SK-N-SH treated with all-trans-retinoic acid at 6 μM for 48 hours (cell line): ENCODE measurements around the gene KREMEN1.

Experiments
- ATAC-seq: fragments of 200-7000 bp; cut with Tn5 transposase; 3 replicates; pipeline ENCODE4 v1.9.1; 2020; ENCODE audit warnings: mild to moderate bottlenecking, moderate library complexity
- ARNTL ChIP-seq: fragments of 450-650 bp; formaldehyde crosslinking; IDR thresholded peaks from 2 replicates; pipeline ENCODE4 v1.5.0; 2020; ENCODE audit warnings: low read depth, mild to moderate bottlenecking, moderate library complexity, borderline replicate concordance
- BACH2 ChIP-seq: fragments of 250-450 bp; sonication (Bioruptor Pico); IDR thresholded peaks from 2 replicates; pipeline ENCODE4 v1.9.0; 2021; ENCODE audit warnings: mild to moderate bottlenecking, borderline replicate concordance
- ESRRG ChIP-seq: fragments of 250-450 bp; sonication (Bioruptor Pico); IDR thresholded peaks from 2 replicates; pipeline ENCODE4 v1.6.1; 2021; ENCODE audit warnings: mild to moderate bottlenecking
- GLIS3 ChIP-seq: fragments of 250-450 bp; sonication (Bioruptor Pico); IDR thresholded peaks from 2 replicates; pipeline ENCODE4 v1.5.0; 2020; ENCODE audit warnings: mild to moderate bottlenecking, moderate library complexity
- ISL1 ChIP-seq: fragments of 250-450 bp; sonication (Bioruptor Pico); IDR thresholded peaks from 2 replicates; pipeline ENCODE4 v2.1.2; 2022; ENCODE audit warnings: mild to moderate bottlenecking, moderate library complexity
- OSR1 ChIP-seq: fragments of 250-450 bp; sonication (Bioruptor Pico); IDR thresholded peaks from 2 replicates; pipeline ENCODE4 v1.8.0; 2022; ENCODE audit warnings: moderate library complexity, mild to moderate bottlenecking, inconsistent platforms
- RARB ChIP-seq: fragments of 250-450 bp; sonication (Bioruptor Pico); IDR thresholded peaks from 2 replicates; pipeline ENCODE4 v1.8.0; 2021; ENCODE audit warnings: mild to moderate bottlenecking, moderate library complexity
- SNAI2 ChIP-seq: fragments of 250-450 bp; sonication (Bioruptor Pico); IDR thresholded peaks from 2 replicates; pipeline ENCODE4 v1.5.0; 2020; ENCODE audit warnings: mild to moderate bottlenecking, moderate library complexity
- TCF4 ChIP-seq: fragments of 250-450 bp; sonication (Bioruptor Pico); IDR thresholded peaks from 2 replicates; pipeline ENCODE4 v1.8.0; 2021; ENCODE audit warnings: mild to moderate bottlenecking, moderate library complexity, borderline replicate concordance
- TOX ChIP-seq: fragments of 250-450 bp; sonication (Bioruptor Pico); IDR thresholded peaks from 2 replicates; pipeline ENCODE4 v1.8.0; 2021; ENCODE audit warnings: mild to moderate bottlenecking, moderate library complexity, borderline replicate concordance
- ZC3H10 ChIP-seq: fragments of 250-450 bp; sonication (Bioruptor Pico); IDR thresholded peaks from 2 replicates; pipeline ENCODE4 v1.5.1; 2021; ENCODE audit warnings: mild to moderate bottlenecking, moderate library complexity
- ZFP3 ChIP-seq: fragments of 250-450 bp; sonication (Bioruptor Pico); IDR thresholded peaks from 2 replicates; pipeline ENCODE4 v1.5.0; 2020; ENCODE audit warnings: mild to moderate bottlenecking, moderate library complexity
- ZFP30 ChIP-seq: fragments of 450-650 bp; formaldehyde crosslinking; IDR thresholded peaks from 2 replicates; pipeline ENCODE4 v1.5.0; 2022; ENCODE audit warnings: mild to moderate bottlenecking, moderate library complexity
- ZNF565 ChIP-seq: fragments of 450-650 bp; formaldehyde crosslinking; conservative IDR thresholded peaks from 2 replicates; pipeline ENCODE4 v1.5.0; 2020; ENCODE audit warnings: low read depth, mild to moderate bottlenecking, moderate library complexity
- ZNF70 ChIP-seq: fragments of 450-650 bp; formaldehyde crosslinking; IDR thresholded peaks from 2 replicates; pipeline ENCODE4 v1.5.0; 2020; ENCODE audit warnings: mild to moderate bottlenecking, moderate library complexity
- ZNF8 ChIP-seq: fragments of 450-650 bp; formaldehyde crosslinking; IDR thresholded peaks from 2 replicates; pipeline ENCODE4 v1.5.0; 2020; ENCODE audit warnings: mild to moderate bottlenecking, moderate library complexity
- TF ChIP-seq, protein P1 (sequence below): fragments of 250-450 bp; sonication (Bioruptor Pico); IDR thresholded peaks from 2 replicates; pipeline ENCODE4 v1.8.0; 2020; ENCODE audit warnings: mild to moderate bottlenecking, moderate library complexity, borderline replicate concordance
- TF ChIP-seq, protein P2 (sequence below): fragments of 250-450 bp; sonication (Bioruptor Pico); IDR thresholded peaks from 2 replicates; pipeline ENCODE4 v1.5.1; 2021; ENCODE audit warnings: mild to moderate bottlenecking, moderate library complexity
- TF ChIP-seq, protein P3 (sequence below): fragments of 250-450 bp; sonication (Bioruptor Pico); IDR thresholded peaks from 2 replicates; pipeline ENCODE4 v1.5.0; 2020; ENCODE audit warnings: mild to moderate bottlenecking, moderate library complexity
- TF ChIP-seq, protein P4 (sequence below): fragments of 250-450 bp; sonication (Bioruptor Pico); IDR thresholded peaks from 2 replicates; pipeline ENCODE4 v1.5.1; 2020; ENCODE audit warnings: low read depth, mild to moderate bottlenecking, moderate library complexity

KREMEN1 gene

DNA sequence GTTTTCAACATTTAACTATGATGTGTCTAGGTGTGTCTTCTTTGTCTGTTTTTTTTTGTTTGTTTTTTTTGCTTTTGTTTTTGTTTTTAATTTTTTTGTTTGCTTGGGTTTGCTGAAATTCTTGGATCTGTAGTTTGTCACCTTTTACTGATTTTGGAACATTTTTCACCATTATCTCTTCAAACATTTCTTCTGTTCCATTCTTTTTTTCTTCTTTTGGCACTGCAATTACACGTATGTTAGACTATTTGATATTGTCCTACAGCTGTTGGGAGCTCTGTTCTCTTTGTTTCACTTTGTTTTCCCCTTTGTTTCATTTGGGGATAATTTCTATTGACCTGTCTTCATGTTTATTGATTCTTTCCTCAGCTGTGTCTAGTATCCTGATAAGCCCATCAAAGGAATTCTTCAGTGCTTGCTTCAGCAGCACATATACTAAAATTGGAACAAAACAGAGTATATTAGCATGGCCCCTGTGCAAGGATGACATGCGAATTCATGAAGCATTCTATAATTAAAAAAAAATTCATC, 60.8 kb downstream of the KREMEN1 start:
- TF ChIP-seq, protein P1, sequence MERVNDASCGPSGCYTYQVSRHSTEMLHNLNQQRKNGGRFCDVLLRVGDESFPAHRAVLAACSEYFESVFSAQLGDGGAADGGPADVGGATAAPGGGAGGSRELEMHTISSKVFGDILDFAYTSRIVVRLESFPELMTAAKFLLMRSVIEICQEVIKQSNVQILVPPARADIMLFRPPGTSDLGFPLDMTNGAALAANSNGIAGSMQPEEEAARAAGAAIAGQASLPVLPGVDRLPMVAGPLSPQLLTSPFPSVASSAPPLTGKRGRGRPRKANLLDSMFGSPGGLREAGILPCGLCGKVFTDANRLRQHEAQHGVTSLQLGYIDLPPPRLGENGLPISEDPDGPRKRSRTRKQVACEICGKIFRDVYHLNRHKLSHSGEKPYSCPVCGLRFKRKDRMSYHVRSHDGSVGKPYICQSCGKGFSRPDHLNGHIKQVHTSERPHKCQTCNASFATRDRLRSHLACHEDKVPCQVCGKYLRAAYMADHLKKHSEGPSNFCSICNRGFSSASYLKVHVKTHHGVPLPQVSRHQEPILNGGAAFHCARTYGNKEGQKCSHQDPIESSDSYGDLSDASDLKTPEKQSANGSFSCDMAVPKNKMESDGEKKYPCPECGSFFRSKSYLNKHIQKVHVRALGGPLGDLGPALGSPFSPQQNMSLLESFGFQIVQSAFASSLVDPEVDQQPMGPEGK = no peak
- no peak for TF ChIP-seq GLIS3 (CRISPR knock-in tag)
- TF ChIP-seq, protein P2, sequence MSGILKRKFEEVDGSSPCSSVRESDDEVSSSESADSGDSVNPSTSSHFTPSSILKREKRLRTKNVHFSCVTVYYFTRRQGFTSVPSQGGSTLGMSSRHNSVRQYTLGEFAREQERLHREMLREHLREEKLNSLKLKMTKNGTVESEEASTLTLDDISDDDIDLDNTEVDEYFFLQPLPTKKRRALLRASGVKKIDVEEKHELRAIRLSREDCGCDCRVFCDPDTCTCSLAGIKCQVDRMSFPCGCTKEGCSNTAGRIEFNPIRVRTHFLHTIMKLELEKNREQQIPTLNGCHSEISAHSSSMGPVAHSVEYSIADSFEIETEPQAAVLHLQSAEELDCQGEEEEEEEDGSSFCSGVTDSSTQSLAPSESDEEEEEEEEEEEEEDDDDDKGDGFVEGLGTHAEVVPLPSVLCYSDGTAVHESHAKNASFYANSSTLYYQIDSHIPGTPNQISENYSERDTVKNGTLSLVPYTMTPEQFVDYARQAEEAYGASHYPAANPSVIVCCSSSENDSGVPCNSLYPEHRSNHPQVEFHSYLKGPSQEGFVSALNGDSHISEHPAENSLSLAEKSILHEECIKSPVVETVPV (CRISPR knock-in tag) = no peak
- no peak for TF ChIP-seq ZFP30 (CRISPR knock-in tag)
- no peak for TF ChIP-seq BACH2
- no peak for TF ChIP-seq ESRRG (CRISPR knock-in tag)
- TF ChIP-seq ZC3H10 (CRISPR knock-in tag) = no peak
- no peak for TF ChIP-seq TOX (CRISPR knock-in tag)
- ATAC-seq = no peak

DNA sequence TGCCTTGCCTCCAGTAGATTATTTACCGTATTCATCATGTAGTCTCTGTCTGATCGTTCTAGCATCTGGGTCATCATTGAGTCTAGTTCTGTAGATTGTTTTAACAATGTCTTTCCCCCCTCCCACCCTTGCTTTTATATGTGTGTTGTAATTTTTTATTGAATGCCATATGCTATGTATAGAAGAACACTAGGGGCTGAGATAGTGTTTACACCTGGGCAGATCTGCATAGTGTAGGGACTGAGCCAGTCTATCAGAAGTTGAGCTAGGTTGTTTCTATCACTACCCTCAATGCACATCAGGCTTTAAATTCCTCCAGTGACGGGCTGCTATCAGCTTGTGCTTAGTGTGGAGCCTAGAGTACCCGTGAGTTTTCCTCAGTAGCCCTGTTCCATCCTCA, 61.6 kb downstream of the KREMEN1 start:
- no peak for ATAC-seq
- TF ChIP-seq ZNF565 (CRISPR knock-in tag) = no peak
- TF ChIP-seq, protein P3, sequence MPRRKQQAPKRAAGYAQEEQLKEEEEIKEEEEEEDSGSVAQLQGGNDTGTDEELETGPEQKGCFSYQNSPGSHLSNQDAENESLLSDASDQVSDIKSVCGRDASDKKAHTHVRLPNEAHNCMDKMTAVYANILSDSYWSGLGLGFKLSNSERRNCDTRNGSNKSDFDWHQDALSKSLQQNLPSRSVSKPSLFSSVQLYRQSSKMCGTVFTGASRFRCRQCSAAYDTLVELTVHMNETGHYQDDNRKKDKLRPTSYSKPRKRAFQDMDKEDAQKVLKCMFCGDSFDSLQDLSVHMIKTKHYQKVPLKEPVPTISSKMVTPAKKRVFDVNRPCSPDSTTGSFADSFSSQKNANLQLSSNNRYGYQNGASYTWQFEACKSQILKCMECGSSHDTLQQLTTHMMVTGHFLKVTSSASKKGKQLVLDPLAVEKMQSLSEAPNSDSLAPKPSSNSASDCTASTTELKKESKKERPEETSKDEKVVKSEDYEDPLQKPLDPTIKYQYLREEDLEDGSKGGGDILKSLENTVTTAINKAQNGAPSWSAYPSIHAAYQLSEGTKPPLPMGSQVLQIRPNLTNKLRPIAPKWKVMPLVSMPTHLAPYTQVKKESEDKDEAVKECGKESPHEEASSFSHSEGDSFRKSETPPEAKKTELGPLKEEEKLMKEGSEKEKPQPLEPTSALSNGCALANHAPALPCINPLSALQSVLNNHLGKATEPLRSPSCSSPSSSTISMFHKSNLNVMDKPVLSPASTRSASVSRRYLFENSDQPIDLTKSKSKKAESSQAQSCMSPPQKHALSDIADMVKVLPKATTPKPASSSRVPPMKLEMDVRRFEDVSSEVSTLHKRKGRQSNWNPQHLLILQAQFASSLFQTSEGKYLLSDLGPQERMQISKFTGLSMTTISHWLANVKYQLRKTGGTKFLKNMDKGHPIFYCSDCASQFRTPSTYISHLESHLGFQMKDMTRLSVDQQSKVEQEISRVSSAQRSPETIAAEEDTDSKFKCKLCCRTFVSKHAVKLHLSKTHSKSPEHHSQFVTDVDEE (CRISPR knock-in tag) = no peak
- TF ChIP-seq ZC3H10 (CRISPR knock-in tag) = no peak
- TF ChIP-seq RARB (CRISPR knock-in tag) = no peak
- TF ChIP-seq, protein P4, sequence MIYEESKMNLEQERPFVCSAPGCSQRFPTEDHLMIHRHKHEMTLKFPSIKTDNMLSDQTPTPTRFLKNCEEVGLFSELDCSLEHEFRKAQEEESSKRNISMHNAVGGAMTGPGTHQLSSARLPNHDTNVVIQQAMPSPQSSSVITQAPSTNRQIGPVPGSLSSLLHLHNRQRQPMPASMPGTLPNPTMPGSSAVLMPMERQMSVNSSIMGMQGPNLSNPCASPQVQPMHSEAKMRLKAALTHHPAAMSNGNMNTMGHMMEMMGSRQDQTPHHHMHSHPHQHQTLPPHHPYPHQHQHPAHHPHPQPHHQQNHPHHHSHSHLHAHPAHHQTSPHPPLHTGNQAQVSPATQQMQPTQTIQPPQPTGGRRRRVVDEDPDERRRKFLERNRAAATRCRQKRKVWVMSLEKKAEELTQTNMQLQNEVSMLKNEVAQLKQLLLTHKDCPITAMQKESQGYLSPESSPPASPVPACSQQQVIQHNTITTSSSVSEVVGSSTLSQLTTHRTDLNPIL (CRISPR knock-in tag) = no peak
- no peak for TF ChIP-seq TOX (CRISPR knock-in tag)
- TF ChIP-seq ESRRG (CRISPR knock-in tag) = no peak
- no peak for TF ChIP-seq BACH2
- no peak for TF ChIP-seq ZFP3 (CRISPR knock-in tag)
- no peak for TF ChIP-seq ARNTL (CRISPR knock-in tag)
- TF ChIP-seq, protein P2 (CRISPR knock-in tag) = no peak
- no peak for TF ChIP-seq OSR1 (CRISPR knock-in tag)
- TF ChIP-seq, protein P1 = no peak
- no peak for TF ChIP-seq GLIS3 (CRISPR knock-in tag)
- TF ChIP-seq ZFP30 (CRISPR knock-in tag) = no peak
- no peak for TF ChIP-seq ISL1
- no peak for TF ChIP-seq ZNF8 (CRISPR knock-in tag)
- TF ChIP-seq TCF4 (CRISPR knock-in tag) = no peak
- no peak for TF ChIP-seq SNAI2
- TF ChIP-seq ZNF70 = no peak
